HG02885 (cell line): ENCODE measurements around the gene RARRES2.

ENCODE experiments used
- ATAC-seq: cut with Tn5 transposase; IDR thresholded peaks from one replicate; pipeline ENCODE4 v1.9.1; 2021; ENCODE audit warnings: mild to moderate bottlenecking; ENCODE audit not compliant: unreplicated experiment, poor library complexity

The RARRES2 gene

GRCh38 chr7:150363872-150364271 is 22.4 kb upstream of the RARRES2 start:
- ATAC-seq = no peak

GRCh38 chr7:150363370-150363769 is 21.9 kb upstream of the RARRES2 start:
- no peak for ATAC-seq

- no peak for ATAC-seq
Observed at GRCh38 chr7:150361807-150362621, 20.6 kb upstream of the RARRES2 start.

- ATAC-seq = no peak
Observed at GRCh38 chr7:150361402-150361801, 20.0 kb upstream of the RARRES2 start.

GRCh38 chr7:150360363-150361058 is 19.1 kb upstream of the RARRES2 start:
- no peak for ATAC-seq

- no peak for ATAC-seq
Observed at GRCh38 chr7:150359622-150360362, 18.4 kb upstream of the RARRES2 start.

GRCh38 chr7:150358988-150359621 is 17.7 kb upstream of the RARRES2 start:
- no peak for ATAC-seq

GRCh38 chr7:150358433-150358832 is 17.0 kb upstream of the RARRES2 start:
- no peak for ATAC-seq

GRCh38 chr7:150357771-150358427 is 16.5 kb upstream of the RARRES2 start:
- ATAC-seq = no peak

- peak; percentile 63 for ATAC-seq
Observed at GRCh38 chr7:150357270-150357669, 15.8 kb upstream of the RARRES2 start.

- peak; percentile 37 for ATAC-seq
Observed at GRCh38 chr7:150356265-150356897, 15.0 kb upstream of the RARRES2 start.

GRCh38 chr7:150355666-150356059 is 14.2 kb upstream of the RARRES2 start:
- no peak for ATAC-seq

GRCh38 chr7:150351587-150352194 is 10.3 kb upstream of the RARRES2 start:
- ATAC-seq = no peak

- ATAC-seq = no peak
Observed at GRCh38 chr7:150346922-150347321, 5.5 kb upstream of the RARRES2 start.

GRCh38 chr7:150345012-150345411 is 3.6 kb upstream of the RARRES2 start:
- no peak for ATAC-seq

- no peak for ATAC-seq
Observed at GRCh38 chr7:150344299-150344698, 2.9 kb upstream of the RARRES2 start.

- no peak for ATAC-seq
Observed at GRCh38 chr7:150343225-150343624, 1.8 kb upstream of the RARRES2 start.

- no peak for ATAC-seq
Observed at GRCh38 chr7:150342121-150342408, 636 bp upstream of the RARRES2 start.

GRCh38 chr7:150340875-150341262 is 560 bp downstream of the RARRES2 start:
- ATAC-seq = no peak
